ENCODE measurements around the gene CACNA1A.
"Not testable (repeated sequence)": the region's sequence is repeated elsewhere in the genome, so short reads cannot be mapped to it uniquely, and the experiment has no call there.

Gene CACNA1A

DNA sequence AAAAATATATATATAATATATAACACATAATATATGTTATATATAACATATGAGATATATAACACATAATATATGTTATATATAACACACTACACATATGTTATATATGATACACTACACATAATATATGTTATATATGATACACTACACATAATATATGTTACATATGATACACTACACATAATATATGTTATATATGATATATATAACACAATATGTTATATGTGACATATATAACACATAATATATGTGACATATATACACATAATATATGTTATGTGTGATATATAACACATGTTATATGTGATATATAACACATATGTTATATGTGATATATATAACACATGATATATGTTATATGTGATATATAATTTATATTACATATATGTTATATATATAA lies 129.7 kb downstream of the CACNA1A start:
- H3K27ac ChIP-seq = no peak overlapping the region
- no peak overlapping the region for H3K4me3 ChIP-seq

DNA sequence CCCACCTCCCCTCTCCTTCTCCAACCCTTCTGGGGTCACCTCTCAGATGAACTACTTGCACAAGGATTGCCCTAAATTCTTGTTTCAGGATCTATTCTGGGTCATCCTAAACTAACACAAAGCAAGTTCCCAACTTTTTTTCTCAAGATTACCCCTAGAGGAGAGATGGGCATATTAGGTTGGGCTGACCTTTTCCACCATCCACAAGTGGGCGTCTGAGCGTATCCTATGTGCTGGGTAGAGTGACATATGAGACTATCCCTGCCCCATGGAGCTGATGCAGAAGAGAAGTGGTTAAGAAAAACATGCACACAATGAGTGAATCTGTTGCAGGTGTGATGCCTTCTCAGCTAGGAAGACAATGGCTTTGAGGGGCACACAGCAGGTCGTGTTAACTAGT lies 132.7 kb downstream of the CACNA1A start:
- Histone ChIP-seq H3K4me3 (no peak overlapping the region), H3K27ac (no peak overlapping the region)

DNA sequence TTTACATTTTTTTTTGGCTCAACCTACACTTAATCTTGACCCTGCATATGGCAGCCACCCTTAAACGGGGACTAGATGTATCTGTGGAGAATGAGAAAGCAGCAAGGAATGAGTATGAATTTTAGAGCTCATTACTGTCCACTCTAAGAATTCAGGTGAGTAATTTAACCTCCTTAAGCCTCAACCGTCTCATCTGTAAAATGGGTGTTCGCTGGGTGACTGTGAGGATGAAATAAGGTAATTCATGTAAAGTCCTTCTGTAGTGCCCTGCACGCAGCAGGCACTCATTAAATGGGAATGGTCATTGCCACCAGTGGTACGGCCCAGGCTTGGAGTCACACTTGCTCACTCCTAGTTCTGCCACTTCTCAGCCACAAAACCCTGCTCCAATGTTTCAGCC lies 135.3 kb downstream of the CACNA1A start:
- H3K27ac ChIP-seq = no peak overlapping the region
- no peak overlapping the region for H3K4me3 ChIP-seq

DNA sequence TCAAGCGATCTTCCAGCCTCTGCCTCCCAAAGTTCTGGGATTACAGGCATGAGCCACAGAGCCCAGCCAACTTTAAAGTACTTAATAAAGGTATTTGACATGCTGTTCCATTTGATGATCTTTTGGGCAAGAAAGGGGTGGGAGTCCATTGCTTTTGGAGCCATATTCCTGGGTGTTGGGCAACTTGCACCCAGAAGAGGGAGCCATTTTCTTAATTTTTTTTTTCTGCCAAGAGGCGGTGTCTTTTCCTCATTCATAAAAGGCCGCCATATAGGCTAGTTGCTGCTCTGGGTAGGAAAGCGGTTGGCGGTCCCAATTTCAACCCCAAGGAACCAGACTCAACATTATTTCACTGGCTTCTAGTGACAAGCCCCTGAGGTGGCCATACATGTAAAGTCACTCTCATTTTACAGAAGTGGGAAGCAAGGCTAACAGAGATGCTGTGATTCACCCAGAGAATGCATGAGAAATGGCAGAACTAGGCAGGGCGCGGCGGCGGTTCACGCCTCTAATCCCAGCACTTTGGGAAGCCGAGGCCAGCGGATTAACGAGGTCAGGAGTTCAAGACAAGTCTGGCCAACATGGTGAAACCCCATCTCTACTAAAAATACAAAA lies 139.6 kb downstream of the CACNA1A start:
- Histone ChIP-seq H3K27ac (no peak overlapping the region), H3K4me3 (no peak overlapping the region)

DNA sequence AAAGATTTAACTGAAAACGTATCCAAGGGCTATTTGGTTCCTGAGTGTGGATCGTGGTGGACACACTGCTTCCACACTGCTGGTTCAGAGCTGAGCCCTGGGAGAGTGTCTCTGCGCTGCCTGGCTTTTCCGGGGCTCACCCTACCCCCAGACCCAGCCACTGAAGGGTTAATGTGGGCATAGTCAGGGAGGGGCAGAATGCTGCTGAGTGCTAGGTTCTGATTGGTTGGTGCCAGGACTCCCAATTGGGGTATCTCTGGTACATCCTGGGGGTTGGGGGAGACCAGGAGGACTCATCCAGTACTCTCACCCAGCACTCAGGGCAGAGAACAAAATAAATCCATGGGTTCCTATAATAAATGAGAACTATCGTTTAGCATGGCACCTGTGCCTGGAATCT lies 142.3 kb downstream of the CACNA1A start:
- Histone ChIP-seq H3K4me3 (no peak overlapping the region), H3K27ac (no peak overlapping the region)

DNA sequence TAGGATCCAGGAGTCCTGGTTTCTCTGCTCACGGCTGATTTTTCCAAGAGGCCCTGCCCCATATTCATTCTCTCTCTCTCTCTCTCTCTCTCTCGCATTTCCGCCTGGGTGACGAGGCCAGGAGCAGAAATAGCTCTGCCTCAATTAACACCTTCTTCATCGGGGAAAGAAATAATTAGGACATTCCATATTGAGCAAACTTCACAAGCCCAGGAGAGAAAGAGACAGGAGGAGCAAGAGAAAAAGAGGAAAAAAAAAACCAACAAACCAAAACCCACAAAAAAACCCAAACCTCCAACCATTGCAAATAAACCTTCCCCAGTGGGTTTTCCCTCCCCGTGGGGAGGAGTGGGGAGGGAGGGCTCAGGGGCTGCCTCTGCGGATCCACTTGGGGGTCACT lies 143.0 kb downstream of the CACNA1A start:
- Histone ChIP-seq H3K27ac (no peak overlapping the region), H3K4me3 (no peak overlapping the region)

DNA sequence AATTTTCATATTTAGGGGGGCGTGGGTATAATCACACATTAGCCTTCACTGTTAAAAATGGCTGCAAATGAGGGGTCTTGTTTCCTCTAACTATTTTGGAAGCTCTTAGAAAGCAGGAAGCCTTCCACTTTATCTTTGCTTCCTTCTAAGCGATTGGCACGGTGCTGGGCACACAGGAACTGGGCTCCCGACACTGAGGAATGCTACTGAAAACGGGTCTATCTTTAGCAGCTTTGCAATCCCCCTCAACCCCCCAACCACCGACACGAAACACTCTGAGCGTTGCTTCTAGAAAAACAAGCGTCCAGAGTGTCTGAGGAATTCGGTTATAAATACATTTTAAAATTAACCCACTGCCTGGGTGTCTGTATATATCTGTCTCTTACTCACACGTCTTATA lies 143.6 kb downstream of the CACNA1A start:
- Histone ChIP-seq H3K27ac (no peak overlapping the region), H3K4me3 (no peak overlapping the region)

DNA sequence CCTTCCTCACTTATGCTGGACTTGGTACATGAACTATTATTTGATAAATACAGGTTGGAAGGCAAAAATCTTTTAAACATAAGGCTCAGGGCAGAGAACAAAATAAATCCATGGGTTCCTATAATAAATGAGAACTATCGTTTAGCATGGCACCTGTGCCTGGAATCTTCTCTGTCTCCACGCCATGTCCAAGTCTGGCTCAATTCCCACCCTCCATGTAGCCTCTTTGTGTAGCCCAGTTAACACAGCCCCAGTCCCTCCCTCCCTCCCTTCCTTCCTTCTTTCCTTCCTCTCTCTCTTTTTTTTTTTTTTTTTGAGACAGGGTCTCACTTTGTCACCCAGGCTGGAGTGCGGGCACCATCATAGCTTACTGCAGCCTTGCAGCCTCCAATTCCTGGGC lies 144.6 kb downstream of the CACNA1A start:
- H3K27ac ChIP-seq, H3K4me3 ChIP-seq: not testable (repeated sequence)

DNA sequence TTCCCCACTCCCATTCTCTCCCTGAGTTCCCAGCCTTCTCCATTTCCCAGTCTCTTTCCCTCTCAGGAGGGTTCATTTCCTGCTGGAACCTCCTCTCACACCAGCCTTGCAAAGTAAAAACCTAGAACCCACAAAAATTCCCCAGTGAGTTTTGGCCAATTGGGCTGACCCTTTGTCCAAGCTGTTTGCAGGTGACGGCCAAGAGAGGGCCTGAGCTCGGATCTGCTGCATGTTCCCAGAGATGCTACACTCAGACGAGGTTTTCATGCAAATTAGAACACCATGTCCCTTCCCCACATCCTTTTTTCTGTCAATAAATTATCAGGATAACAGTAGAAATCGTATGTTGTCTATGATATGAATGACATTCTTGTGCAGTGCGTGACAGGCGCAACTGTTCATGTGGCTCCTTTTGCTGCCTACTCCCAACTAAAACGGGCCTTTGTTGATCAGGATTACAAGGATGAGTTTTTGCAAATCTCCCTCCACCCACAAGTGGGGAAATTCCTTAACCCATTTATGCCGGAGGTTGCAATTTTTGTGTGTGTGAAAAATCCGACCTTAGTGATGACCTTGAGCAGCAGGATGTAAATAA lies 149.5 kb downstream of the CACNA1A start:
- Histone ChIP-seq H3K27ac (no peak overlapping the region), H3K4me3 (no peak overlapping the region)

DNA sequence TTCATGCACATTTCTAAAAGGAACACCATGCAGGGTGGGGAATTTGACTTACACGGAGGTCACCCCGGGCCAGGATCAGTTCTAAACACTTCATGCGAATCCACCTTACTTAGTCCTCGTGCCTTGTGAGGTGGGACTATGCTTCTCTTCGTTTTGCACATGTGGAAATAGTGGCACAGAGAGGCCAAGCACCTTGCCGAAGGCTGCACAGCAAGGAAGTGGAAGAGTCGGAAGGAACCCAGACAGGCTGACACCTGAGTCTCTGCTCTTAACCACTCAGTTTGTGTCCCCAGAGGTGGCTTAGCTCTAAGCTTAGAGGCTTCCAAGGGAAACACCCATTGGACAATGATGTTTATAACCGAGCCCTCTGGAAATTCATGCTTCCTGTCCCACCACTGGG lies 150.1 kb downstream of the CACNA1A start:
- no peak overlapping the region for H3K27ac ChIP-seq
- H3K4me3 ChIP-seq = no peak overlapping the region

DNA sequence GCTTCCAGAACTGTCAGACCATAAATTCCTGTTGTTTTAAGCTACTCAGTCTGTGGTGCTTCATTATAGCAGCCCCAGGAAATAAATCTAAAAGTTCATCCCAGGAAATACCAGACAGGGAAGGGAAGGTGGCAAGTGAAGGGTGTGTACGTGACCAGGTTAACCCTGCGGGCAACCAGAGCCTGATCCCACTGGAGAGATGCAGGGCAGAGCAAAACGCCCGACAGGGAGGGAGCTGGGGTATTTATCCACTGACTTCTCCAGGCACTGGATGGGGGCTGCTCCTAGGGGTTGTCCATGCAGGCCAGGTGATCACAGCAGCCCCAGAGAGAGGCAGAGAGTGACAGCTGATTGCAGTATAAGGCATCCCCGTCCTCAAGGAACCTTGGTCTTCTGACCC lies 150.9 kb downstream of the CACNA1A start:
- Histone ChIP-seq H3K4me3 (no peak overlapping the region), H3K27ac (no peak overlapping the region)

DNA sequence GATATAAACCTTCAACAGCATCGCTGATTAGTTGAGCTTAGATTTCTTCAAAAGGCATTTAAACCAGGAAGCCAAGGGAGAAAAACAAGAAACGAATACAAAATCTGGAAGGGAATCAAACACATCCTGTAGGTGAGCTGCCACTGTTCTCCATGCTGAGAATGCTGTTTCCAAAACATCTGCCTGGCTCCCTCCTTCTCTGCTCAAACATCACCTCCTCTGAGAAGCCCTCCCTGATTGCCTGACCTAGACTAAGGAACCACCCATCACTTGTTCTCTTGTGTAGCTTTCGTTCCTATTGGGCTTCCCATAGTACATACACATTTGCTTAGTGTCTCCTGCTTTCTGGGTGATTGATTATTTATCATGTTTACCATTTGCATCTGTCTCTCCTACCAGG lies 152.7 kb downstream of the CACNA1A start:
- H3K27ac ChIP-seq = no peak overlapping the region

DNA sequence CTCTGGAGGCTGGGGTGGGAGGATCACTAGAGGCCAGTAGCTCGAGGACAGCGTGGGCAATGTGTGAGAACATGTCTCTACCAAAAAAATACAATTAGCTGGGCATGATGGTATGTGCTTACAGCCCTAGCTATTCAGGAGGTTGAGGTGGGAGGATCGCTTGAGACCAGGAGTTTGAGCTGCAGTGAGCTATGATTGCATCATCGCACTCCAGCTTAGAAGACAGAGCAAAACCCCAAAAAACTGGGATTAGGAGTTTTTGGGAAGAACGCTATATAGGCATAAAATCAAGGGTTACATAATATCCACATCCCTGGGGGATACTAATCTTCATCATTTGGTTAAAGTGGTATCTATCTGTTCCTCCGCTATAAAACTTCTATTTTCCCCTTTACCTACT lies 155.5 kb downstream of the CACNA1A start:
- Histone ChIP-seq H3K4me3 (no peak overlapping the region), H3K27ac (no peak overlapping the region)

More for the DNA sequence above, 152.7 kb downstream of the CACNA1A start:
- no peak overlapping the region for H3K4me3 ChIP-seq

DNA sequence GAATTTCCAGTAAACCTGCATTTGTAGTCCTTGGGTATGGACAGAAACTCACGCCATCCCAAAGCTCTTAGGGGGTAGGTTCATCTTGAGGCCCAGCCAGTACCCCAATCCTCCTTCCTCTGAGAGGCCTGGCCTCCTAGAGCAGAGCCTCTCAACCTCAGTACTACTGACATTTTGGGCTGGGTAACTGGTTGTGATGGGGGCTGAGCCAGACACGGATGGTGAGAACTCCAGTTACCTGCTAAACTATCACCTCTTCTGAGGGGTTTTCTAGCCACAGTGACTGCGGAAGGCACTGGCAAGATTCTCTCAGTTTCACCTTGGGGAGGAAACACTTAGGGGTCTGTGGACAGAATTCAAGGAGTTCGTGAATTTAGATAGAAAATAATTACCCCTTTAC lies 156.2 kb downstream of the CACNA1A start:
- no peak overlapping the region for H3K4me3 ChIP-seq
- H3K27ac ChIP-seq = no peak overlapping the region

DNA sequence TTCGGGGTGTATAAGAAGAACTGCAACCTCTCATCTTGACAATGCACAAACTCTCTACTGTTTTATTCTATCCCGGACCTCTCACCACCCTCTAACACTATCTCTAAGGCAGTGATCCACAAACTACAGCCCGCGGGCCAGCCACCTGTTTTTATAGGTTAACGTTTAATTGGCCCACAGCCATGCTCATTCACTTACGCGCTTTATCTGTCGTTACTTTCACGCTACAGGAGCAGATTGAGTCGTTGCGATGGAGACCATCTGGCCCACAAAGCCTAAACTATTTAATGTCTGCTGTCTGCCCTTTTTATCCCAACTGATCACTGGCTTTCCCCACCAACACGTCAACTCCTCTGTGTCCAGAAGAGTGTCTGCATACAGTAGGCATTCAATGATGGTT lies 158.9 kb downstream of the CACNA1A start:
- Histone ChIP-seq H3K27ac (no peak overlapping the region), H3K4me3 (no peak overlapping the region)

DNA sequence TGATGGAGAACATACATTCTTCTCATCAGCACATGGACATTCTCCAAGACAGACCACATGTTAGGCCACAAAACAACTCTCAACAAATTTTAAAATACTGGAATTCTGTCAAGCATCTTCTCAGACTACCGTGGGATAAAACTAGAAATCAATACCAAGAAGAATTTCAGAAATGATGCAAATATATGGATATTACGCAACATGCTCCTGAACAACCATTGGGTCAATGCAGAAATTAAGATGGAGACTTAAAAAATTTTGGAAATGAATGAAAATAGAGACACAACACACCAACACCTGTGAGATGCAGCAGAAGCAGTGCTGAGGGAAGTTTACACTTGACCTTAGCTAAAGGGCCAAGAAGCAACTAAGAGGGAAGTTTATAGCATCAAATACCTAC lies 162.8 kb downstream of the CACNA1A start:
- Histone ChIP-seq H3K4me3 (no peak overlapping the region), H3K27ac (no peak overlapping the region)

DNA sequence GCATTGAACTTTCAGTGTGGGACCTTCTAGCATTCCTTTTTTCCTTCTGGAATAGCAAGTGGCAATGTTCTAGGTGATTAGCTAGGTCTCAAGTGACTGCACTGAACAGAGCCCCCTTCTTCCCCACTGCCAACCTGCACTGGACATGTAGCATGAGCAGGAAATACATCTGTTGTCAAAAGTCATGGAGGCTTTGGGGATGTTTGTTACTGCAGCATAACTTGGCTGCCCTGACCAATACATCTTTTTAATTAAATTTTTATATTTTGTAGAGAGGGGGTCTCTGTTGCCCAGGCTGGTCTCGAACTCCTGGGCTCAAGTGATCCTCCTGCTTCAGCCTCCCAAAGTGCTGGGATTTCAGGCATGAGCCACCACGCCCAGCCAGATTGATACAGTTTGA lies 163.6 kb downstream of the CACNA1A start:
- Histone ChIP-seq H3K27ac (no peak overlapping the region), H3K4me3 (no peak overlapping the region)

DNA sequence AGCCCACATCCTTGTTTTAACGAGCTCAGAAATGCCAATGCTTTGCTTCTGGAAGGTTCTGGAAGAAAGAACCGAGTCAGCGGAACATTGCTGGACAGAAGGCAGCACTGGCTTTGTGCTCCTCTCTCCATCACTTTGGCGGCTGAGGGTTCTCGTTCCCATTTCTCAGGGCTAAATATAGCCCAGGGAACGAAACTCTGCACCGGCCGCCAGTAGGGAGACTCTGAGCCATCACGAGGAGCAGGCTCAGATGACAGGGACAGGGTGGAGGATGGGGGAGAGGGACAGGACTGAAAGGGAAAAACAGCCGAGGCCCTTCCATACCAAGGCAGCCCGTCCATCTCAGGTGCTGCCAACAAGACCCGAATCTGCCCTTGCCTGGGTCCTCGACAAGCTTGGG lies 166.4 kb downstream of the CACNA1A start:
- Histone ChIP-seq H3K4me3 (no peak overlapping the region), H3K27ac (no peak overlapping the region)

DNA sequence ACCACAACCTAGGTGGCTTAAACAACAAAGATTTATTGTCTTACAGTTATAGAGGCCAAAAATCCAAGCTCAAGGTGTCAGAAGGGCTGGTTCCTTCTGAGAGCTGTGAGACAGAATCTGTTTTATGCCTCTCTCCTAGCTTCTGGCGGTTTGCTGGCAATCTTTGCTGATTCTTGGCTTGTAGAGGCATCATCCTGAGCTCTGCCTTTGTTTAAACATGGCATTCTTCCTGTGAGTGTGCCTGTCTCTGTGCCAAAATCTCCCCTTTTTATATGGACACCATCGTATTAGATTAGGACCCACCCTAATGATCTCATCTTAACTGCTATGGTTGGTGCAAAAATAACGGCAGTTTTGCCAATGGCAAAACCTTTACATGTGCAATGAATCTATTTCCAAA lies 169.1 kb downstream of the CACNA1A start:
- Histone ChIP-seq H3K4me3 (no peak overlapping the region), H3K27ac (no peak overlapping the region)

DNA sequence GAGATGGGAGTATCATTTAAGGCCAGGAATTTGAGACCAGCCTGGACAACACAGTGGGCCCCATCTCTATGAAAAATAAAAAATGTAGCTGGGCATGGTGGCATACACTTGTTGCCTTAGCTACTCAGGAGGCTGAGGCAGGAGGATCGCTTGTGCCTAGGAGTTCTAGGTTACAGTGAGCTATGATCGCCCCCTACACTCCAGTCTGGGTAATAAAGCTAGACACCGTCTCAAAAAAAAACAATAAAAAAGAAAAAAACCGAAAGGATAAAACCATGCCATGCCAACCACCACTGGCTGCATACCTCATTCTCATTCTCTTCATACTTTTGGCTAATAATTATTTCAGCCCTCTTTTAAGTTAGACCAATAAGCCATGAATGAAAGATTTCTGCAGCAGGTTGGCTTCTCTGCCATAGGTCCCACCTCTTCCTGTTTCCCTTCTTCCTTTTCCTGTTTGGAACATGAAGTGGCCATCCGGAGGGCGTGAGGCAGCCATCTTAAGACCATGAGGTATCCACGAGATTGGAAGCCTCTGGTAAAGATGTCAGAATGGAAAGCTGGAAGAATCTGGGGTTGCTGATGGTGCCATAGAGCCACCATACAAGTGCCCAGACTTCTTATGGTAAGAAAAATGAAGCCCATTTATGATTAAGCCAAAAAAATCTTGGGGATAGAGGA lies 171.3 kb downstream of the CACNA1A start:
- no peak overlapping the region for H3K4me3 ChIP-seq
- H3K27ac ChIP-seq = no peak overlapping the region

DNA sequence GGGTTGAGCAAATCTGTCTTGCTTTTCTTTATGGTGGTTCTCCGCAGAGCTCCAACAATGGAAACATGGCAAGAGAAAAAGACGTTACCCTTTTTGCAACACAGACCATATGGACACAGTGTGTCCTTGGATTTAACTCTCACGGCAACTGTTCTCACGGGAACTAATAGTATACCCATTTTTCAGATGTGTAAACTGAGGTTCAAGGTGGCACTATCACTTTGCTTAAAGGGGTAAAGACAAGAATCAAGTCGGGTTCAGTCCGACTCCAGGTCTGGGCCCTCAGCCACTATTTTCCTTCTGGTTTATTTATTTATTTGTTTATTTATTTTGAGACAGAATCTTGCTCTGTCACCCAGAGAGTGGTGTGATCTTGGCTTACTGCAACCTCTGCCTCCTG lies 176.0 kb downstream of the CACNA1A start:
- Histone ChIP-seq H3K4me3 (no peak overlapping the region), H3K27ac (no peak overlapping the region)

DNA sequence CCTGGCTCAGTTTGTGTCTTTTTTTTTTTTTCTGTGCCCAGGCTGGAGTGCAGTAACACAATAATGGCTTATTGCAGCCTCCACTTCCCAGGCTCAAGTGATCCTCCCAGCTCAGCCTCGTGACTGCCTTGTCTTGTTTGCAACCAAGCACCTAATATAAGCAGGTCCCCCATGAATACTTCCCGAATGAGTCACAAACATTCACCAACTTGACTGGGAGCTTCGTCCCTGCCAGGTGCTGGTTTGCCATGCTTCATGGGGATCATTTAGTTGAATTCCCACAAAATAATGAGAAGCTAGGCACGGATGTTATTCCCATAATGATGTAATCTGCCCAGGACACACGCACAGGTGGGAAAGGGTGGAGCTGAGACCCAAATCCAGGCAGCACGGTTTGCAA lies 176.5 kb downstream of the CACNA1A start:
- no peak overlapping the region for H3K4me3 ChIP-seq
- no peak overlapping the region for H3K27ac ChIP-seq

All from skin epidermis (tissue), 12 donors.